HEK293 (cell line): ENCODE measurements around the gene RPL14.

Experiments
- CTCF ChIA-PET: fragments of 350-600 bp; formaldehyde crosslinking; extraction: SDS; loops from one replicate; lab custom pipeline; 2021; ENCODE audit warnings: antibody characterized with exemption; lab: Yijun Ruan, JAX
- POLR2A ChIA-PET: fragments of 300-600 bp; formaldehyde crosslinking; extraction: SDS; loops from one replicate; lab custom pipeline; 2020; ENCODE audit warnings: antibody characterized with exemption, inconsistent platforms; lab: Yijun Ruan, JAX
- H3K27ac ChIP-seq: fragments of 200-500 bp; sonication (Bioruptor generic); 2 replicates; pipeline ENCODE4 v1.5.1; 2014; ENCODE audit warnings: low read depth, low read length, control low read depth, inconsistent platforms; ENCODE audit errors: extremely low read depth
- H3K36me3 ChIP-seq, 2 experiments: fragments of 200-500 bp in 1 of 2; sonication (Bioruptor generic) in 1 of 2; 1 replicate in 1 of 2; 2 replicates in 1 of 2; pipeline ENCODE4 v1.5.1; 2014 to 2017; ENCODE audit warnings: inconsistent platforms in 2 of 2, low read length in 2 of 2; ENCODE audit not compliant: control insufficient read depth in 2 of 2, insufficient read depth in 1 of 2
- H3K4me1 ChIP-seq: fragments of 200-500 bp; sonication (Bioruptor generic); 2 replicates; pipeline ENCODE4 v1.5.1; 2014; ENCODE audit warnings: mild to moderate bottlenecking, low read length, inconsistent platforms; ENCODE audit not compliant: control insufficient read depth, insufficient read depth
- H3K4me3 ChIP-seq: 2 replicates; pipeline ENCODE4 v1.5.1; 2011; ENCODE audit warnings: low read depth, mild to moderate bottlenecking, control low read depth, low read length, moderate library complexity
- H3K9me3 ChIP-seq: fragments of 200-500 bp; sonication (Bioruptor generic); 2 replicates; pipeline ENCODE4 v1.5.1; 2014; ENCODE audit warnings: low read depth, low read length, inconsistent platforms; ENCODE audit not compliant: control insufficient read depth, insufficient read depth
- FEZF1 ChIP-seq: fragments of 450-650 bp; formaldehyde crosslinking; IDR thresholded peaks from 2 replicates; pipeline ENCODE4 v1.5.1; 2016; ENCODE audit warnings: missing biosample characterization, missing genetic modification characterization
- KLF10 ChIP-seq: fragments of 450-650 bp; IDR thresholded peaks from 2 replicates; pipeline ENCODE4 v1.5.1; 2018; ENCODE audit warnings: missing biosample characterization, mild to moderate bottlenecking, missing genetic modification characterization
- SP2 ChIP-seq: fragments of 450-650 bp; formaldehyde crosslinking; IDR thresholded peaks from 2 replicates; pipeline ENCODE4 v1.5.1; 2016; ENCODE audit warnings: missing biosample characterization, missing genetic modification characterization
- YY1 ChIP-seq: fragments of 450-650 bp; formaldehyde crosslinking; IDR thresholded peaks from 2 replicates; pipeline ENCODE4 v1.5.1; 2018; ENCODE audit warnings: missing biosample characterization, missing genetic modification characterization
- ZBTB21 ChIP-seq: fragments of 450-650 bp; formaldehyde crosslinking; IDR thresholded peaks from 2 replicates; pipeline ENCODE4 v1.5.1; 2017; ENCODE audit warnings: missing biosample characterization, missing genetic modification characterization
- ZNF184 ChIP-seq: fragments of 450-650 bp; IDR thresholded peaks from 2 replicates; pipeline ENCODE4 v1.5.1; 2018; ENCODE audit warnings: missing biosample characterization, mild to moderate bottlenecking, missing genetic modification characterization
- ZNF274 ChIP-seq, 2 experiments: fragments of 200-500 bp in 1 of 2; fragments of 450-650 bp in 1 of 2; sonication (Bioruptor generic) in 1 of 2; formaldehyde crosslinking in 1 of 2; IDR thresholded peaks; 2 replicates each; pipeline versions ENCODE4 v1.5.1 to v1.6.1; 2014 to 2016; ENCODE audit warnings: borderline replicate concordance in 1 of 2, inconsistent platforms in 1 of 2, low read length in 1 of 2, missing biosample characterization in 1 of 2, missing genetic modification characterization in 1 of 2
- ZNF366 ChIP-seq: fragments of 450-650 bp; formaldehyde crosslinking; conservative IDR thresholded peaks from 2 replicates; pipeline ENCODE4 v1.5.1; 2016; ENCODE audit warnings: missing biosample characterization, missing genetic modification characterization
- ZNF37A ChIP-seq: fragments of 450-650 bp; IDR thresholded peaks from 2 replicates; pipeline ENCODE4 v1.5.1; 2018; ENCODE audit warnings: missing biosample characterization, missing genetic modification characterization
- ZNF555 ChIP-seq: fragments of 450-650 bp; formaldehyde crosslinking; conservative IDR thresholded peaks from 2 replicates; pipeline ENCODE4 v1.5.1; 2017; ENCODE audit warnings: missing biosample characterization, mild to moderate bottlenecking, missing genetic modification characterization, inconsistent platforms
- ZNF626 ChIP-seq: fragments of 450-650 bp; sonication (Bioruptor Pico); formaldehyde crosslinking; IDR thresholded peaks from 2 replicates; pipeline ENCODE4 v1.5.1; 2018; ENCODE audit warnings: missing biosample characterization, missing genetic modification characterization, inconsistent platforms
- ZNF629 ChIP-seq: fragments of 450-650 bp; formaldehyde crosslinking; IDR thresholded peaks from 2 replicates; pipeline ENCODE4 v1.5.1; 2017; ENCODE audit warnings: missing biosample characterization, missing genetic modification characterization
- ZNF658 ChIP-seq: fragments of 450-650 bp; formaldehyde crosslinking; IDR thresholded peaks from 2 replicates; pipeline ENCODE4; 2016; ENCODE audit warnings: missing biosample characterization, missing genetic modification characterization
- ZNF692 ChIP-seq: fragments of 450-650 bp; formaldehyde crosslinking; IDR thresholded peaks from 2 replicates; pipeline ENCODE4 v1.5.1; 2016; ENCODE audit warnings: missing biosample characterization, missing genetic modification characterization
- ZNF837 ChIP-seq: fragments of 450-650 bp; formaldehyde crosslinking; IDR thresholded peaks from 2 replicates; pipeline ENCODE4 v1.5.1; 2016; ENCODE audit warnings: missing biosample characterization, missing genetic modification characterization
- TF ChIP-seq, protein P1 (sequence below): fragments of 450-650 bp; formaldehyde crosslinking; IDR thresholded peaks from 2 replicates; pipeline ENCODE4 v1.5.1; 2016; ENCODE audit warnings: missing biosample characterization, missing genetic modification characterization
- TF ChIP-seq, protein P2 (sequence below): fragments of 450-650 bp; formaldehyde crosslinking; IDR thresholded peaks from 2 replicates; pipeline ENCODE4 v1.5.1; 2016; ENCODE audit warnings: missing biosample characterization, missing genetic modification characterization

The RPL14 gene

GRCh38 chr3:40497288-40497687 lies 40.1 kb downstream of the RPL14 start (continued):
- TF ChIP-seq ZNF274 (IDR thresholded peaks at IDR 0.05; ENCODE audit: low read length) (no peak), ZNF274 (tag by site-specific recombination; IDR thresholded peaks at IDR 0.05; ENCODE audit: borderline replicate concordance) (no peak), ZNF626 (tag by site-specific recombination) (no peak), KLF10 (no peak), ZNF658 (tag by site-specific recombination) (no peak), ZNF184 (tag by site-specific recombination) (no peak)
- TF ChIP-seq, all 188 proteins: peak for 0

DNA sequence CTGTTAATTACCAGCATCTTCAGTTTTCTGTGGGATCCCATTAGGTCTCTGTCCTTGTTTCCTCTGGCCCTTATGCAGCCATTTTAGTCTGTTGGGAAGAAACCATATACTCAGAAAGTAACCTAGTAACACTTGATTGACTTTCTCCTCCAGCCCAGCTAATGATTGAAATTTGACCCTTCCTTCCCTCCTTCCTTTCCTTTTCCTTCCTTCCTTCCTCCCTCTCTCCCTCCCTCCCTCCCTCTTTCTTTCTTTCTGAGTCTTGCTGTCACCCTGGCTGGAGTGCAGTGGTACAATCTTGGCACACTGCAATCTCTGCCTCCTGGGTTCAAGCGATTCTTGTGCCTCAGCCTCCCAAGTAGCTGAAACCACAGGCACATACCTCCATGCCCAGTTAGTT lies 42.8 kb downstream of the RPL14 start:
- ChIA-PET POLR2A (no interaction called here), CTCF (no interaction called here)
- Histone ChIP-seq H3K9me3 (no peaks in the 10 kb centered on the region), H3K27ac (no peak overlapping the region), H3K4me3 (no peak overlapping the region), H3K36me3 (no peaks in the 10 kb centered on the region), H3K4me1 (no peaks in the 10 kb centered on the region)
- TF ChIP-seq, protein P1, sequence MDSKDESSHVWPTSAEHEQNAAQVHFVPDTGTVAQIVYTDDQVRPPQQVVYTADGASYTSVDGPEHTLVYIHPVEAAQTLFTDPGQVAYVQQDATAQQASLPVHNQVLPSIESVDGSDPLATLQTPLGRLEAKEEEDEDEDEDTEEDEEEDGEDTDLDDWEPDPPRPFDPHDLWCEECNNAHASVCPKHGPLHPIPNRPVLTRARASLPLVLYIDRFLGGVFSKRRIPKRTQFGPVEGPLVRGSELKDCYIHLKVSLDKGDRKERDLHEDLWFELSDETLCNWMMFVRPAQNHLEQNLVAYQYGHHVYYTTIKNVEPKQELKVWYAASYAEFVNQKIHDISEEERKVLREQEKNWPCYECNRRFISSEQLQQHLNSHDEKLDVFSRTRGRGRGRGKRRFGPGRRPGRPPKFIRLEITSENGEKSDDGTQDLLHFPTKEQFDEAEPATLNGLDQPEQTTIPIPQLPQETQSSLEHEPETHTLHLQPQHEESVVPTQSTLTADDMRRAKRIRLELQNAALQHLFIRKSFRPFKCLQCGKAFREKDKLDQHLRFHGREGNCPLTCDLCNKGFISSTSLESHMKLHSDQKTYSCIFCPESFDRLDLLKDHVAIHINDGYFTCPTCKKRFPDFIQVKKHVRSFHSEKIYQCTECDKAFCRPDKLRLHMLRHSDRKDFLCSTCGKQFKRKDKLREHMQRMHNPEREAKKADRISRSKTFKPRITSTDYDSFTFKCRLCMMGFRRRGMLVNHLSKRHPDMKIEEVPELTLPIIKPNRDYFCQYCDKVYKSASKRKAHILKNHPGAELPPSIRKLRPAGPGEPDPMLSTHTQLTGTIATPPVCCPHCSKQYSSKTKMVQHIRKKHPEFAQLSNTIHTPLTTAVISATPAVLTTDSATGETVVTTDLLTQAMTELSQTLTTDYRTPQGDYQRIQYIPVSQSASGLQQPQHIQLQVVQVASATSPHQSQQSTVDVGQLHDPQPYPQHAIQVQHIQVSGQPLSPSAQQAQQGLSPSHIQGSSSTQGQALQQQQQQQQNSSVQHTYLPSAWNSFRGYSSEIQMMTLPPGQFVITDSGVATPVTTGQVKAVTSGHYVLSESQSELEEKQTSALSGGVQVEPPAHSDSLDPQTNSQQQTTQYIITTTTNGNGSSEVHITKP (tag by site-specific recombination), result peak; percentile 53; the same call in 1 of the 2 replicates
- TF ChIP-seq, protein P2, sequence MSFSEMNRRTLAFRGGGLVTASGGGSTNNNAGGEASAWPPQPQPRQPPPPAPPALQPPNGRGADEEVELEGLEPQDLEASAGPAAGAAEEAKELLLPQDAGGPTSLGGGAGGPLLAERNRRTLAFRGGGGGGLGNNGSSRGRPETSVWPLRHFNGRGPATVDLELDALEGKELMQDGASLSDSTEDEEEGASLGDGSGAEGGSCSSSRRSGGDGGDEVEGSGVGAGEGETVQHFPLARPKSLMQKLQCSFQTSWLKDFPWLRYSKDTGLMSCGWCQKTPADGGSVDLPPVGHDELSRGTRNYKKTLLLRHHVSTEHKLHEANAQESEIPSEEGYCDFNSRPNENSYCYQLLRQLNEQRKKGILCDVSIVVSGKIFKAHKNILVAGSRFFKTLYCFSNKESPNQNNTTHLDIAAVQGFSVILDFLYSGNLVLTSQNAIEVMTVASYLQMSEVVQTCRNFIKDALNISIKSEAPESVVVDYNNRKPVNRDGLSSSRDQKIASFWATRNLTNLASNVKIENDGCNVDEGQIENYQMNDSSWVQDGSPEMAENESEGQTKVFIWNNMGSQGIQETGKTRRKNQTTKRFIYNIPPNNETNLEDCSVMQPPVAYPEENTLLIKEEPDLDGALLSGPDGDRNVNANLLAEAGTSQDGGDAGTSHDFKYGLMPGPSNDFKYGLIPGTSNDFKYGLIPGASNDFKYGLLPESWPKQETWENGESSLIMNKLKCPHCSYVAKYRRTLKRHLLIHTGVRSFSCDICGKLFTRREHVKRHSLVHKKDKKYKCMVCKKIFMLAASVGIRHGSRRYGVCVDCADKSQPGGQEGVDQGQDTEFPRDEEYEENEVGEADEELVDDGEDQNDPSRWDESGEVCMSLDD (tag by site-specific recombination), result no peak
- no peak for TF ChIP-seq ZNF37A (tag by site-specific recombination)

- H3K27ac ChIP-seq, result no peak overlapping the region
- POLR2A ChIA-PET, result interaction anchor here (0.7 kb wide), 1 partner anchor 118 kb away, joined by 3 read pairs; no protein-coding TSS in a partner anchor
- H3K36me3 ChIP-seq, result no peaks in the 10 kb centered on the region
- no peaks in the 10 kb centered on the region for H3K9me3 ChIP-seq
- CTCF ChIA-PET, result interaction anchor here (0.7 kb wide), 1 partner anchor 174 kb away, joined by 3 read pairs; no protein-coding TSS in a partner anchor
- no peak overlapping the region for H3K4me3 ChIP-seq
- no peak for TF ChIP-seq ZNF555
- TF ChIP-seq YY1 (tag by site-specific recombination), result no peak
- no peak for TF ChIP-seq ZNF837 (tag by site-specific recombination)
- H3K4me1 ChIP-seq, result no peaks in the 10 kb centered on the region
Measured at GRCh38 chr3:40502034-40502433, 44.9 kb downstream of the RPL14 start.

DNA sequence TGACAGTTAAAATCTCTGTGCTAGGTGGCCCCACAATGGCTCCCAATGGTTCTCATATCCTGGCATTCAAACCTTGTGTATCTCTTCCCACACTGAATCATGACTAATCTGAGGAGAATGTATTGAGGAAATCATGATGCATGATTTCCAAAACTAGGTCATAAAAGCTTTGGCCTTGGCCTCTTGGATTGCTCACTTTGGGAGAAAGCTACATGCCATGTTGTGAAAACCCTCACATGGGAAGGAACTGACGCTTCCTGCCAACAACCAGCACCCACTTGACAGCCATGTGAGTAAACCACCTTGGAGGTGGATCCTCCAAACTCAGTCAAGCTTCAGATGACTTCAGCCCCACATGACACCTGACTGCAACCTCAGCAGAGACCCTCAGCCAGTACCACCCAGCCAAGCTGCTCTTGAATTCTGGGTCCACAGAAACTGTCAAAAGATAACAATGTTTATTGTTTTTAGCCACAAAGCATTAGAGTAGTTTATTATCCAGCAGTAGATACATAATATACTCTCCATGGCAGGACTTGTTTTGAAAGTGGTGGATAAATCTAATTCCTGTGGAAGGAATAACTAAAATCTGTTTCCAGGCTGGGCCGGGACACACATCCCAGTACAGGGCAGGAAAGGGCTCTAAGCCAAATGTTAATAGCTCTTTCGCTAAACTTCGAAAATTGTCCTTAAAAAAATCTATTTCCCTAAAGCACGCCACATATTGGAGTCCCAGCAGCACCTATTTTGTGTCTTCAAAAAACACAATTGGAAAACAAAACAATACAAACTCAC lies 47.7 kb downstream of the RPL14 start:
- ChIA-PET CTCF (interaction anchor here (0.6 to 2.3 kb wide), 7 partner anchors 10 to 1057 kb away, joined by 3 to 16 read pairs (median 4); partner anchors contain the start of gene ZNF621), POLR2A (interaction anchor here (1.2 to 3.2 kb wide), 4 partner anchors 20 to 48 kb away, joined by 4 to 41 read pairs (median 18); partner anchors contain the start of genes RPL14, ZNF619 and ZNF621)
- Histone ChIP-seq H3K27ac (no peak overlapping the region), H3K36me3 (peaks cover 13 to 17% of the 10 kb centered on the region in 2 experiments; a peak in 2 of 3 replicates), H3K9me3 (no peaks in the 10 kb centered on the region), H3K4me1 (no peaks in the 10 kb centered on the region), H3K4me3 (no peak overlapping the region)
- TF ChIP-seq FEZF1 (tag by site-specific recombination) (peak; percentile 91), SP2 (tag by site-specific recombination) (peak; percentile 14; the same call in 1 of the 2 replicates), ZNF629 (peak; percentile 40; the same call in 1 of the 2 replicates), ZNF366 (tag by site-specific recombination) (0 out of 2 replicates have a peak, but pooled peaks have one; percentile 17), ZBTB21 (tag by site-specific recombination) (0 out of 2 replicates have a peak, but pooled peaks have one; percentile 29), ZNF692 (tag by site-specific recombination) (0 out of 2 replicates have a peak, but pooled peaks have one; percentile 13)
